DMS153 treated with DMSO at 0.1 percent for 48 hours (cell line): ENCODE results near the gene CMSS1.
A peak's percentile ranks its signal among the peaks of the same experiment; 100 is the strongest.

Experiments
- DNase-seq: peaks from one replicate; lab custom pipeline; 2025; ENCODE audit not compliant: unreplicated experiment; lab: John Stamatoyannopoulos, UW

The CMSS1 gene

DNA sequence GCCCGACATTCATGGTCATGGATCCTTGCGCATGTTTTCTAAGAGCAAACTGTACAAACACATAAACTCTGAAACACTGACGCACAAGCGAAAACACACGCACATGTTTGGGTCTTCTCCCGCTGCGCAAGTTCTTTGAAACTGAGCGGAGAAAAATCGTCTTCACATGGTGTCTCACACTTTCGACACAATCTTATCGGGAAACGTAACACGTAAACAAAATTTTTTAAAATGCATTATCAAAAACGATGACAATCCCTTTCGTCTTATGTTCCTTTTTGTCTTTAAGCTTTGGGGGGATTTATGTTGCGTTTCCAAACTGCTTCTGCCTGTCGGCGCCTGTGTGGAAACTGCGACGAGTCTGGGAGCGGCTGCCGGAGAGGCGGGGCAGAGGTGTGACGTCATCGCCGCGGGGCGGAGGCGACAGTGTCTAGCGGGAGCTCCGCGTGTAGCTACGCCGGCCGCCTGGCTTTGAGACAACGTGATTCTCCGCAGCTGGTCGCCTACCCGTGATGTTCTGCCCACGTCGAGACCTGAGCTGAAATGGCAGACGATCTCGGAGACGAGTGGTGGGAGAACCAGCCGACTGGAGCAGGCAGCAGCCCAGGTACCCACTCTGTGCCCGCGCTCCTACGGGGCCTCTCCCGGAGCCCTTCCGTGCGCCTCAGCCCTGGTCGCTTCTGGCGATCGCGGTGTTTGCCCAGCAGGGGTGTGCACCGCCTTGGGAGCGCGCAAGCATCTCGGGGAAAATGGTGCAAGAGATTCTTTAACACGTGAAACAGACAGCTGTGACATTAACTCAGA is at the start of gene CMSS1:
TSS of gene CMSS1 (plus strand) at position 426 of the 804 bp plus-strand sequence.
- peak; percentile 64 for DNase-seq

DNA sequence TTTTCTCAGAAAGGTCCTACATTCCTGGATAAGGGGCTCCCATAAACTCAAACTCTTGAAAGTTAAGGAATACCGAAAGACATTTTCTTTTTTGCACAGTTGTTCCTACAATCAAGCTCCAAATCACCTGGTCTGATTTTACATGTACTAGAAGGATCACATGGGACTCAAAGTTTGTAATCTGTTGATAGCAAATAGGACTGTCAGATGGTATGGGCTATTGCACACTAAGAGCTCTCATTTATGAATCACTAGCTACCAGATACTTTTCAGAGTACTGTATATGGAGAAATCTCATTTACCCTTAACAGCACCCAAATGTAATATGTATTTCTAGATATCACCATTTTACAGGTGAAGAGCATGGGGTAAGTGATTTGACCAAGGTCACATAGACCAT is 49.5 kb upstream of the CMSS1 start:
- DNase-seq: no peak

GRCh38 chr3:99768808-99769501 is 48.7 kb upstream of the CMSS1 start:
- DNase-seq: no peak

DNA sequence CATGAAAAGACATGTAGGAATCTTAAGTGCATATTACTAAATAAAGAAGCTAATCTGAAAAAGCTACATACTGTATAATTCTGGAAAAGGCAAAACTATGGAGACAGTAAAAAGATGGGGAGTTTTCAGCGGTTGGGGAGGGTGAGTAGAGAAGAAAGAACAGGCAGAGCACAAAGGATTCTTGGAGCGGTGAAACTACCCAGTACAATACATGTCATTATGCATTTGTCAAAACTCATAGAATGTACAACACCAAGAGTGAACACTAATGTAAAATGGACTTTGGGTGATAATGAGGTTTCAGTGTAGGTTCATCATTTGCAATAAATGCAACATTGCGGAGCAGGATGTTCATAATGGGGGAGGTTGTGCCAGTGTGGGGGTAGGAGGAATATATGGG is 45.5 kb upstream of the CMSS1 start:
- DNase-seq: no peak

DNA sequence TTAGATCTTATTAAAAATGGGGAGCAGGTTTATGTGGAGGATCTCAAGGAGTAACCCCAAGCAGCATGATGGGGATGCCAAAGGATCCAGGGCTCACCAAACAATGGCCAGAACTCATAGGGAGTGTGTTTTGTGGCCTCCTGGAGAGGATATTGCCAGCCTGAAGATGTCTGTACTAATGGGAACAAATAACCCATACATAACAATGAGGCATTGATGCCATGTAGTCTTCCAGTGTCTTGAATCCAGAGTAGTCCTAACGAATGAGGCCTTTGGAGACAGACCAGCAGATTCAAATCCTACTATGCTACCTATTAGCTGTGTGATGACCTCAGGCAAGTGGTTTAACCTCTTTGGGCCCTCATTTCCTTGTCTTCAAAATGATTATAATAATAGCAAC is 45.0 kb upstream of the CMSS1 start:
- no peak for DNase-seq

- DNase-seq: no peak
These were observed 43.2 kb upstream of the CMSS1 start for GRCh38 chr3:99774467-99774866.

DNA sequence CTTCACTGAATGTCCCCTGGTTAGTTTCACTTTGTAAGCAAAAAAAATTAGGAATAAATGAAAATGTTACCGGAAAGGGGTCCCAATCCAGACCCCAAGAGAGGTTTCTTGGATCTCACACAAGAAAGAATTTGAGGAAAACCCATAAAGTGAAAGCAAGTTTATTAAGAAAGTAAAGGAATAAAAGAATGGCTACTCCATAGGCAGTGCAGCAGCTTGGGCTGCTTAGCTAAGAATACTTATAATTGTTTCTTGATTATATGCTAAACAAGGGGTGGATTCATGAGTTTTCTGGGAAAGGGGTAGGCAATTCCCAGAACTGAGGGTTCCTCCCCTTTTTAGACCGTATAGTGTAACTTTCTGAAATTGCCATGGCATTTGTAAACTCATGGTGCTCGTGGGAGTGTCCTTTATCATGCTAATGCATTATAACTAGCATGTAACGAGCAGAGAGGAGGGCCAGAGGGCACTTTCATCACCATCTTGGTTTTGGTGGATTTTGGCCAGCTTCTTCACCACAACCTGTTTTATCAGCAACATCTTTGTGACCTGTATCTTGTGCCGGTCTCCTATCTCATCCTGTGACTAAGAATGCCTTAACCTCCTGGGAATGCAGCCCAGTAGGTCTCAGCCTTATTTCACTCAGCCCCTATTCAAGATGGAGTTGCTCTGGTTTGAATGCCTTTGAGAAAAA is 41.0 kb upstream of the CMSS1 start:
- no peak for DNase-seq

DNA sequence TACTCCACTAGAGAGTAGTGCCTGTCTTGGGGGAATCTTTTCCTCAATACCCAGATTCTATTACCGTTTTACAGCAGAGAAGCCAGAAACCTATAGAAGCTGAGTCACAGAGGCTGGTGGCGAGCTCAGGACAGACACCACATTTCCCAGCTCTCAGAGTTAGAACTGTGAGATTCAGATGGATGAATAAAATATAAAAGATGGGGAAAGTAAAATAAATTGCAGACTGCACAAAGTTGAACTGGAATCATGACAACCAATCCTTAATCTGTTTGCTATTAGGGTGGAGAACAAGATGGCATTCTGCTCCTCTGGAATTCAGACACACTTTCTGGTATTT is 40.5 kb upstream of the CMSS1 start:
- no peak for DNase-seq

DNA sequence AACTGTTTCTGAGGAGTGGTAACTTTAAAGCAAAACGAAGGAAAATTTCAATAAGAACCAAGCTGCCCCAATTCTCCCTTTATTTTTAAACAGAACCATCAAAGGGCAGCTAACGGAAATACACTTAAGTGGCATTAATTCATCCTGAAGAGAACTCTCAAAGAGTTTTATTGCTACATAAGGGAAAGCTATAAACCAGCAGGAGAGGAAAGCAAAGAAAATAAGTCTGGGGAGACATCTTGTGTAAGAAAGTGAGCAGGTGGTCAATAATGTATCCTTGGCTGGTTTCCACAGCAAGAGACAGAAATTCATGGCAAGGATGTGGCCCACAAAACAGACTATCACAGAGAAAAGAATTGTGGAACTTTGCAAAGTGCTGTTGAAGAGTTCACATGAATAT is 40.0 kb upstream of the CMSS1 start:
- no peak for DNase-seq

DNA sequence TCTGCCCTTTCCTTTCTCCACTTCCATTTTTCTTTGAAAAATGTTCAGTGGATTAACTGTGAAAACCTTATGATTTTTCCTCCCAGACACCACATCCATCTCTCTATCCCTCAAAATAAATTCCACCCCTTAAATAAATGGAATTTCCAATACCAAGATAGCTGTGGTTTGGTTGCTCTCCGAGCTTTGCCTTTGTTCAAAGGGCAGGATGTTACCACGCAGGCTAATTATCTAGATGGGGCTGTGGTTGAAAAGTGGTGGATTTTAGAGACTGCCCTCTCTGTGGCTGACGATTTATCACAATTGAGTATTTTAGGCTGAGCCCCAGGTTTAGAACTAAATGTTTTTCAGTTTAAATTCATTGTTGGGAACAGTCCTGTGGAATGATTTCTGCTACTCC is 36.9 kb upstream of the CMSS1 start:
- DNase-seq: no peak

DNA sequence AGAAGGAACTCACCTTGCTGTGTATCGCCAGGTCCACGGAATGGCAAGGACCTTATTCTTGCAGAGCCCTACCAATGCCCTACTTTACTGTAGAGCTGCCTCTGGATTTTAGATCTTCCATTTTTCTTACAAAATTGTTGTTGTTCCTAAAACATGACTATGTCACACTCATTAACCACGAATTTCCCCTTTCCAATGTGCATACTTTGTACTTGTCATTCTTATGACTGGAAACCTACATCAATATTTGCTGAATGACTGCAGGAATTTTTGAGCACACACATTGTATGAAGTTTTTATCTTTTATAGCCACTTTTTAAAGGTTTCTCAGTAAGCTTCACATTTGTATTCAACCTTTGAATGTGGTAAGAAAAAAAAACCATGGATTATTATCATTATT is 35.9 kb upstream of the CMSS1 start:
- DNase-seq: no peak

- DNase-seq: no peak
These were observed 34.6 kb upstream of the CMSS1 start for GRCh38 chr3:99783011-99783573.

- DNase-seq: peak; percentile 7
These were observed 28.5 kb upstream of the CMSS1 start for GRCh38 chr3:99789011-99789721.

- no peak for DNase-seq
These were observed 23.2 kb upstream of the CMSS1 start for GRCh38 chr3:99794485-99794884.

DNA sequence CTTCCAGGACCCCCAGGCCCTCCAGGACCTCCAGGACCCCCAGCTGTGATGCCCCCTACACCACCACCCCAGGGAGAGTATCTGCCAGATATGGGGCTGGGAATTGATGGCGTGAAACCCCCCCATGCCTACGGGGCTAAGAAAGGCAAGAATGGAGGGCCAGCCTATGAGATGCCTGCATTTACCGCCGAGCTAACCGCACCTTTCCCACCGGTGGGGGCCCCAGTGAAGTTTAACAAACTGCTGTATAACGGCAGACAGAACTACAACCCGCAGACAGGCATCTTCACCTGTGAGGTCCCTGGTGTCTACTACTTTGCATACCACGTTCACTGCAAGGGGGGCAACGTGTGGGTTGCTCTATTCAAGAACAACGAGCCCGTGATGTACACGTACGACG is 22.1 kb upstream of the CMSS1 start:
- no peak for DNase-seq

GRCh38 chr3:99799422-99799821 is 18.2 kb upstream of the CMSS1 start:
- no peak for DNase-seq

DNA sequence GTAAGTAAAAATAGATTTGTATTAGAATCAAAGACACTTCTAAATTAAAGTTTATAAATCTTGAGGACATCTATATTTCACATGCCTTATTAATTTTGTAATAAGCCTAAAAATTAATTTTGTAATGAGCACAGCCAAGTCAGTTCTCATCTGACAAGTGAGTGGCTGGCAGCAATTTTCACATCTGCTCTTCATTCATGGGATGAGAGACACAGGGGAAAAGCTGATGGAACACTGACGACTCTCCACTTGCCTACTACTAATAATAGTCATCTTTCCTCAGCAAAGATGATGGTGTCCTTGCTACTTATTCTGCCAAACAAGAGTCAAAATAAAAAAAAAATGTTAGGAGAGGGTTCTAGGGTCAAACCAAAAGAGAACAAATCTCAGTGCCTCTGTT is 14.4 kb upstream of the CMSS1 start:
- DNase-seq: no peak

GRCh38 chr3:99805160-99805559 is 12.5 kb upstream of the CMSS1 start:
- no peak for DNase-seq

- DNase-seq: peak; percentile 5
These were observed 9.4 kb upstream of the CMSS1 start for GRCh38 chr3:99808163-99808794.

GRCh38 chr3:99809565-99809964 is 8.1 kb upstream of the CMSS1 start:
- DNase-seq: no peak

DNA sequence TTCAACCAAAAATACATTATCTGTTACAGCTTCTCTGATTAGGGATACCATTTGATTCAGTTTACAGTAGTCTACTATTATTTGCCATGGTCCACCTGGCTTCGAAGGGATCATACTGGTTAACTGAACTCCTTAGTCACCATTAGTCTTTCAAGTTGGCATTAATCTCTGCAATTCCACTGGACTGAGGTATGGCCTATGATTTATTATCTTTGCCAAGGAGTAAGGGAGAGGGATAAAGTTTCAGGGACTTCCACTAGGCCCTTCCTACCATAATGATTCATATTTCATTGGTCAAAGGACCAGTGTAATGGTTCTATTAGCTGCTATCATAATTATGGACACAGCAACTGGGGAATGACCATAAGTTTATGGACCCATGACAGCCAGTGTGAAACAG is 7.3 kb upstream of the CMSS1 start:
- no peak for DNase-seq
